Stimulated activated CD8-positive, alpha-beta memory T cell treated with anti-CD3 and anti-CD28 coated beads, Interleukin-4, amount 100 ng/mL, for 4 hours (primary cell): ENCODE measurements around the gene PCDHB5.
"Not testable (repeated sequence)": the region's sequence is repeated elsewhere in the genome, so short reads cannot be mapped to it uniquely, and the experiment has no call there.

Experiments used
- DNase-seq, 2 donors: peaks; one replicate each; pipeline ENCODE4 v3.0.0-alpha.2; 2020; ENCODE audit warnings: low read depth in 2 of 2, low spot score in 1 of 2

The PCDHB5 gene

DNA sequence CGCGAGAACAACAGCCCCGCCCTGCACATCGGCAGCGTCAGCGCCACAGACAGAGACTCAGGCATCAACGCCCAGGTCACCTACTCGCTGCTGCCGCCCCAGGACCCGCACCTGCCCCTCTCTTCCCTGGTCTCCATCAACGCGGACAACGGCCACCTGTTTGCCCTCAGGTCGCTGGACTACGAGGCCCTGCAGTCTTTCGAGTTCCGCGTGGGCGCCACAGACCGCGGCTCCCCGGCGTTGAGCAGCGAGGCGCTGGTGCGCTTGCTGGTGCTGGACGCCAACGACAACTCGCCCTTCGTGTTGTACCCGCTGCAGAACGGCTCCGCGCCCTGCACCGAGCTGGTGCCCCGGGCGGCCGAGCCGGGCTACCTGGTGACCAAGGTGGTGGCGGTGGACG, 16.6 kb downstream of the PCDHB5 start:
- not testable (repeated sequence) for DNase-seq

DNA sequence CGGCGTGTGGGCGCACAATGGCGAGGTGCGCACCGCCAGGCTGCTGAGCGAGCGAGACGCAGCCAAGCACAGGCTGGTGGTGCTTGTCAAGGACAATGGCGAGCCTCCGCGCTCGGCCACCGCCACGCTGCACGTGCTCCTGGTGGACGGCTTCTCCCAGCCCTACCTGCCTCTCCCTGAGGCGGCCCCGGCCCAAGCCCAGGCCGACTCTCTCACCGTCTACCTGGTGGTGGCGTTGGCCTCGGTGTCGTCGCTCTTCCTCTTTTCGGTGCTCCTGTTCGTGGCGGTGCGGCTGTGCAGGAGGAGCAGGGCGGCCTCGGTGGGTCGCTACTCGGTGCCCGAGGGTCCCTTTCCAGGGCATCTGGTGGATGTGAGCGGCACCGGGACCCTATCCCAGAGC, 17.1 kb downstream of the PCDHB5 start:
- DNase-seq, result not testable (repeated sequence)

DNA sequence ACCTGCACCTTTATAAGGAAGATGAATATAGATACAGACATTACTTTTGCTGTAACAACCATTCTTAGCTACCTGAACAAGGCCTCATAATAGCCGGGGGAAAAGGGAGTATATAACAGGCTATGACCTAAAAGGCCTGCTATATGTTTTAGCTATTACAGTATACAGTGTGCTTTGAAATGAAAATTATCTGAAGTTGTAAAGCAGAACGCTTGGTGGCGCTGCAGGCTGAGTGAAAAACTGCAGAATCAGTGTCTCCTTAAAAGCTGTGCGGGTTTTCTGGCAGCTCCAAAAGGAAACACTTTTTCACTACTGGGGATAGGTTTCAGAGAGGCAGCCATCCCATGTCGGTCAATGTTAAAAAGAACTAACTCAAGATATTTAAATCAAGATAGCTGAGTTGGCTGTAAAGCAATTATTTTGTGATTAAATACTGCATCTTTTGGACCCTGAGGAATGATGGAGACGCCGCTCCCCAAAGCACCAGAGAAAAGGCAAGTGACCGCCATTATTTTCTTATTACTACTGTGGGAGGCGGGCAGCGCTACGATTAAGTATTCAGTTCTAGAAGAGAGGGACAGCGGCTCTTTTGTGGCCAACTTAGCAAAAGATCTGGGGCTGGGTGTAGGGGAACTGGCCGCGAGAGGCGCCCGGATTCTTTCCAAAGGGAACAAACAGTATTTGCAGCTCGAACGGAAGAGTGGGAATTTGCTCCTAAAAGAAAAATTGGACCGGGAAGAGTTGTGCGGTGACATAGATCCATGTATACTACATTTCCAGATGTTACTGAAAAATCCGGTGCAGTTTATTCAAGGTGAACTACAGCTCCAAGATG, 20.8 kb downstream of the PCDHB5 start:
- DNase-seq, result no peak

DNA sequence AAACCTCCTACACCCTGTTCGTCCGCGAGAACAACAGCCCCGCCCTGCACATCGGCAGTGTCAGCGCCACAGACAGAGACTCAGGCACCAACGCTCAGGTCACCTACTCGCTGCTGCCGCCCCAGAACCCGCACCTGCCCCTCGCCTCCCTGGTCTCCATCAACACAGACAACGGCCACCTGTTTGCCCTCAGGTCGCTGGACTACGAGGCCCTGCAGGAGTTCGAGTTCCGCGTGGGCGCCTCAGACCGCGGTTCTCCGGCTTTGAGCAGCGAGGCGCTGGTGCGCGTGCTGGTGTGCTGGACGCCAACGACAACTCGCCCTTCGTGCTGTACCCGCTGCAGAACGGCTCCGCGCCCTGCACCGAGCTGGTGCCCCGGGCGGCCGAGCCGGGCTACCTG, 22.4 kb downstream of the PCDHB5 start:
- DNase-seq, result not testable (repeated sequence)

DNA sequence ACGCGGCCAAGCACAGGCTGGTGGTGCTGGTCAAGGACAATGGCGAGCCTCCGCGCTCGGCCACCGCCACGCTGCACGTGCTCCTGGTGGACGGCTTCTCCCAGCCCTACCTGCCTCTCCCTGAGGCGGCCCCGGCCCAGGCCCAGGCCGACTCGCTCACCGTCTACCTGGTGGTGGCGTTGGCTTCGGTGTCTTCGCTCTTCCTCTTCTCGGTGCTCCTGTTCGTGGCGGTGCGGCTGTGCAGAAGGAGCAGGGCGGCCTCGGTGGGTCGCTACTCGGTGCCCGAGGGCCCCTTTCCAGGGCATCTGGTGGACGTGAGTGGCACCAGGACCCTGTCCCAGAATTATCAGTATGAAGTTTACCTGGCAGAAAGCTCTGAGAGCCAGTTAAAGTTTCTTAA, 22.9 kb downstream of the PCDHB5 start:
- DNase-seq, result not testable (repeated sequence)

DNA sequence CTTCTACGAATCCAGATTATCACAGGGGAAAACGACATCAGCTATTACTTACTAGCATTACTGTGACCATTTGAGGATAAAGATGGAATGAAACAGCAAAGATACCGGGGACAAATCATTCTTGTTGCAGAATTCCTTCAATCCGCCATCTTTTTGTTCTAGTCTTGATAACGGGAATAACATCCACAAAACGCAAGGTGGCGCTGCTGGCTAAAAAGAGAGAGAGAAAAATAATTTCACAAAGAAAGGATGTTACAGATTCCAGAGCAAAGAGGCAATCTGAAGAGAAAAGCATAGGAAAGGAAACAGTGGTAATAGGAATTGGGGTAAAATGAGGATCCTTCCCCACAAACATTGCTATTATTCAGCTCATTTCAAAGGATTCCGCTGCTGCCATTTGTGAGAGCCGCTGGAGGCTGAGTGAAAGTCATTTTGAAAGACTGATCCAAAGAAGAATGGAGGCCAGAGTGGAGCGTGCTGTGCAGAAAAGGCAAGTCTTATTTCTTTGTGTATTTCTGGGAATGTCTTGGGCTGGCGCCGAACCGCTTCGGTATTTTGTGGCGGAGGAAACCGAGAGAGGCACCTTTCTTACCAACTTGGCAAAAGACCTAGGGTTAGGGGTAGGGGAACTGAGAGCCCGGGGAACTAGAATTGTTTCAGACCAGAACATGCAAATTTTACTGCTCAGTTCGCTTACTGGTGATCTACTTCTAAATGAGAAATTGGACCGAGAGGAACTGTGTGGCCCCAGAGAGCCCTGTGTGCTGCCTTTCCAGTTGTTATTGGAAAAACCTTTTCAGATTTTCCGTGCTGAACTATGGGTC, 37.6 kb downstream of the PCDHB5 start, which contains the start of gene PCDHB7:
Gene PCDHB7, plus strand, starts transcription at position 264 of the 824 bp plus-strand sequence. Its CDS starts 192 bp downstream, at position 456.
- no peak for DNase-seq

DNA sequence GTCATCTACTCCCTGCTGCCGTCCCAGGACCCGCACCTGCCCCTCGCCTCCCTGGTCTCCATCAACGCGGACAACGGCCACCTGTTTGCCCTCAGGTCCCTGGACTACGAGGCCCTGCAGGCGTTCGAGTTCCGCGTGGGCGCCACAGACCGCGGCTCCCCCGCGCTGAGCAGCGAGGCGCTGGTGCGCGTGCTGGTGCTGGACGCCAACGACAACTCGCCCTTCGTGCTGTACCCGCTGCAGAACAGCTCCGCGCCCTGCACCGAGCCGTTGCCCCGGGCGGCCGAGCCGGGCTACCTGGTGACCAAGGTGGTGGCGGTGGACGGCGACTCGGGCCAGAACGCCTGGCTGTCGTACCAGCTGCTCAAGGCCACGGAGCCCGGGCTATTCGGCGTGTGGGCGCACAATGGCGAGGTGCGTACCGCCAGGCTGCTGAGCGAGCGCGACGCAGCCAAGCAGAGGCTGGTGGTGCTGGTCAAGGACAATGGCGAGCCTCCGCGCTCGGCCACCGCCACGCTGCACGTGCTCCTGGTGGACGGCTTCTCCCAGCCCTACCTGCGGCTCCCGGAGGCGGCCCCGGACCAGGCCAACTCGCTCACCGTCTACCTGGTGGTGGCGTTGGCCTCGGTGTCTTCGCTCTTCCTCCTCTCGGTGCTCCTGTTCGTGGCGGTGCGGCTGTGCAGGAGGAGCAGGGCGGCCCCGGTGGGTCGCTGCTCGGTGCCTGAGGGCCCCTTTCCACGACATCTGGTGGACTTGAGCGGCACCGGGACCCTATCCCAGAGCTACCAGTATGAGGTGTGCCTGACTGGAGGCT, 39.5 kb downstream of the PCDHB5 start:
- not testable (repeated sequence) for DNase-seq

DNA sequence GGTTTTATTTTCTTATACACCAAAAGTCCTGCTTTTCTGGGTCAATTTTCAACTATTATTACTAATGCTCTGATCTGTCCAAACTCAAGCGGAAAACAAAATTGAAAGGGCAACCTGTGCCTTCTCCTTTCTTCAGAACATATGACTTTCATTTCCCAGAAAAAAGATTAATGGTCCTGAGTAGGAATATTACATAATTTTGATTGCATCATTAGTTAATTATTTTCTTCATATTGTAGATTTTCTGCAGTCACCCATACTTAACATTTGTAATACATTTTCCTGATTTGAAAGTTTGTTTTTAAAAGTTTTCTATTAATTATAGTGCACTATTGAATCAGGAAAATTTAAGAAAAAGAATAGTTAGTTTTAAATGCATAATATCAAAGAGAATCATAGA, 40.9 kb downstream of the PCDHB5 start:
- DNase-seq, result no peak

DNA sequence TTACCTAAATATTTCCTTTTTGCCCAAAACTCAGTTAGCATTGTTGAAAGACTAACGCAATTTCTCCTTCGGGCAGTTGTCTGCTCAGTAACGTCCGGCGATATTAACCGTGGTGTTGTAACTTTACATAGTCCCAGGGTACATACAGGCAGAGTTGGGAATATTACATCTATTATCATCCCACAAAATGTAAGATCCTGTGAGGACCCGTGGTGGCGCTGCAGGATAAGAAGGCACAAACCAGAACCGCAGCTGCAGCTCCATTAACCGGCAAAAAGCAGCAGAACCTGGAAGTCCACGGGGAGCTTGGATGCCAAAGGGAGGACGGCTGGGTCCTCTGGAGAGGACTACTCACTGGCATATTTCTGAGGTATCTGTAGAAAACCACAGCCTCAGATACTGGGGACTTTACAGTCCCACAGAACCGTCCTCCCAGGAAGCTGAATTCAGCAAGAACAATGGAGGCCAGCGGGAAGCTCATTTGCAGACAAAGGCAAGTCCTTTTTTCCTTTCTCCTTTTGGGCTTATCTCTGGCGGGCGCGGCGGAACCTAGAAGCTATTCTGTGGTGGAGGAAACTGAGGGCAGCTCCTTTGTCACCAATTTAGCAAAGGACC, 42.7 kb downstream of the PCDHB5 start, which contains the start of gene PCDHB8:
Gene PCDHB8, plus strand, starts transcription at position 214 of the 615 bp plus-strand sequence. Its CDS starts 245 bp downstream, at position 459.
- not testable (repeated sequence) for DNase-seq

DNA sequence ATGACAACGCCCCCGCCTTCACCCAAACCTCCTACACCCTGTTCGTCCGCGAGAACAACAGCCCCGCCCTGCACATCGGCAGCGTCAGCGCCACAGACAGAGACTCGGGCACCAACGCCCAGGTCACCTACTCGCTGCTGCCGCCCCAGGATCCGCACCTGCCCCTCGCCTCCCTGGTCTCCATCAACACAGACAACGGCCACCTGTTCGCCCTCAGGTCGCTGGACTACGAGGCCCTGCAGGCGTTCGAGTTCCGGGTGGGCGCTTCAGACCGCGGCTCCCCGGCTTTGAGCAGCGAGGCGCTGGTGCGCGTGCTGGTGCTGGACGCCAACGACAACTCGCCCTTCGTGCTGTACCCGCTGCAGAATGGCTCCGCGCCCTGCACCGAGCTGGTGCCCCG, 44.4 kb downstream of the PCDHB5 start:
- DNase-seq, result not testable (repeated sequence)

DNA sequence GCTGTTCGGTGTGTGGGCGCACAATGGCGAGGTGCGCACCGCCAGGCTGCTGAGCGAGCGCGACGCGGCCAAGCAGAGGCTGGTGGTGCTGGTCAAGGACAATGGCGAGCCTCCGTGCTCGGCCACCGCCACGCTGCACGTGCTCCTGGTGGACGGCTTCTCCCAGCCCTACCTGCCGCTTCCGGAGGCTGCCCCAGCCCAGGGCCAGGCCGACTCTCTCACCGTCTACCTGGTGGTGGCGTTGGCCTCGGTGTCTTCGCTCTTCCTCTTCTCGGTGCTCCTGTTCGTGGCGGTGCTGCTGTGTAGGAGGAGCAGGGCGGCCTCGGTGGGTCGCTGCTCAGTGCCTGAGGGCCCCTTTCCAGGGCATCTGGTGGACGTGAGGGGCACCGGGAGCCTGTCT, 44.9 kb downstream of the PCDHB5 start:
- not testable (repeated sequence) for DNase-seq

DNA sequence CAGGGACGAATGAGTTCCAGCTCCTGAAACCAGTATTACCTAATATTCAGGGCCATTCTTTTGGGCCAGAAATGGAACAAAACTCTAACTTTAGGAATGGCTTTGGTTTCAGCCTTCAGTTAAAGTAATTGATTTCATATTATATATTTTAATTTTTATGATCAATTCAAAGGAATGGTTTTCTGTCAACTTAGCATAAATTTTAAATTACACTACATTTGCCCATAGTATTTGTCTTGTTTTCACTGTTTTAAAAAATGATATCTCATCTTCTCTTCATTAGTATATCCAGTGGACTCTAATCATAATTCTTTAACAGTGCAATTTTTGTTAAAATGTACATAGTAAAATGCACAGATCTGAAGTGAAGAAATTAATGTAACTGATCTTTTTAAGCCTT, 45.3 kb downstream of the PCDHB5 start:
- no peak for DNase-seq

DNA sequence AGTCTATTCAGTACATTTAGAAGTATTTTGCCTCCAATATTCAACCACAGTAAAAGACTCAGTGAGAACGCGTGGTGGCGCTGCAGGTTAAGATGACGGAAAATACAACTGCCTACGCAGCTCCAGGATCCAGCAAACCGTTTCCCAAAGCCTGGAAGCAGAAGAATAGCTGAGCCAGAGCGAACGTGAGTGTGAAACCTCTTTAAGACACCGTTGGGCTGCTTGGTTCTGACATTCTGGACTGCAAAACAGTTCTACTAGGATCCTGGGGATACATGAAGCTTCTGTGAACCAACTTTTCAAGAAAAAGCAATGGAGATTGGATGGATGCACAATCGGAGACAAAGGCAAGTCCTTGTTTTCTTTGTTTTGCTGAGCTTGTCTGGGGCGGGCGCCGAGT, 47.2 kb downstream of the PCDHB5 start, which contains the start of gene PCDHB16:
Gene PCDHB16, plus strand, starts transcription at position 140 of the 400 bp plus-strand sequence. Its CDS starts 173 bp downstream, at position 313.
- DNase-seq, result no peak

DNA sequence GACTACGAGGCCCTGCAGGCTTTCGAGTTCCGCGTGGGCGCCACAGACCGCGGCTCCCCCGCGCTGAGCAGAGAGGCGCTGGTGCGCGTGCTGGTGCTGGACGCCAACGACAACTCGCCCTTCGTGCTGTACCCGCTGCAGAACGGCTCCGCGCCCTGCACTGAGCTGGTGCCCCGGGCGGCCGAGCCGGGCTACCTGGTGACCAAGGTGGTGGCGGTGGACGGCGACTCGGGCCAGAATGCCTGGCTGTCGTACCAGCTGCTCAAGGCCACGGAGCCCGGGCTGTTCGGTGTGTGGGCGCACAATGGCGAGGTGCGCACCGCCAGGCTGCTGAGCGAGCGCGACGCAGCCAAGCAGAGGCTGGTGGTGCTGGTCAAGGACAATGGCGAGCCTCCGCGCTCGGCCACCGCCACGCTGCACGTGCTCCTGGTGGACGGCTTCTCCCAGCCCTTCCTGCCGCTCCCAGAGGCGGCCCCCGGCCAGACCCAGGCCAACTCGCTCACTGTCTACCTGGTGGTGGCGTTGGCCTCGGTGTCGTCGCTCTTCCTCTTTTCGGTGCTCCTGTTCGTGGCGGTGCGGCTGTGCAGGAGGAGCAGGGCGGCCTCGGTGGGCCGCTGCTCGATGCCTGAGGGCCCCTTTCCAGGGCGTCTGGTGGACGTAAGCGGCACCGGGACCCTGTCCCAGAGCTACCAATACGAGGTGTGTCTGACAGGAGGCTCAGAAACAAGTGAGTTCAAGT, 49.3 kb downstream of the PCDHB5 start:
- not testable (repeated sequence) for DNase-seq

DNA sequence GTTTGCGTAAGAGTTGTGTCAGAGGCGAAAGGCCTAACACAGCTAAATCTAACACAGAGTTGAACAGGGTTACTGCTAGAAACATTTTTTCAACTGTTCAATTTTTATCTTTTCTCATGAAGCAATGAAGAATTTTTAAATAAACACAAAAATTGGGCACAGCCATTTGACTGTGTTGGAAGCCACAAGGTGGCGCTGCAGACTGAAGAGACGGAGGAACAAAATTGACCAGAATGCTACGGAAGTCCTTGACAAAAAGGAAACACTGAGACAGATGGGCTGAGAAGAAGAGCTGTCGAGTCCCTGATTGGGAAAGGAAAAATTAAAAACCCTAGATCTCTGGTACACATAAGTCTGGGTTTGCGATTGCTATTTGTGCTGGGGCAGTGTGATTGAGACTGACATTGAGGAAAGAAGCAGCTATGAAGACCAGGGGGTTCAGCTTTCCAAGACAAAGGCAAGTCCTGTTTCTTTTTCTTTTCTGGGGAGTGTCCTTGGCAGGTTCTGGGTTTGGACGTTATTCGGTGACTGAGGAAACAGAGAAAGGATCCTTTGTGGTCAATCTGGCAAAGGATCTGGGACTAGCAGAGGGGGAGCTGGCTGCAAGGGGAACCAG, 52.0 kb downstream of the PCDHB5 start, which contains the start of gene PCDHB9:
Gene PCDHB9, plus strand, starts transcription at position 265 of the 616 bp plus-strand sequence. Its CDS starts 158 bp downstream, at position 423.
- no peak for DNase-seq
